Panc1 (cell line): ENCODE data around the gene PPP1R7.

ENCODE experiments used
- CTCF ChIP-seq: fragments of 450-650 bp; IDR thresholded peaks from 2 replicates; pipeline ENCODE4 v1.5.1; 2017; ENCODE audit warnings: mild to moderate bottlenecking
- POLR2AphosphoS5 ChIP-seq: IDR thresholded peaks from 2 replicates; pipeline ENCODE4 v1.6.1; 2012; ENCODE audit warnings: mild to moderate bottlenecking, low read depth, low read length, moderate library complexity
- REST ChIP-seq, 2 experiments: IDR thresholded peaks; 2 replicates each; pipeline ENCODE4 v1.6.1; 2011 to 2012; ENCODE audit warnings: low read depth in 2 of 2, control low read depth in 1 of 2, low read length in 1 of 2, mild to moderate bottlenecking in 1 of 2, moderate library complexity in 1 of 2; ENCODE audit not compliant: insufficient read depth in 1 of 2
- SIN3A ChIP-seq: IDR thresholded peaks from 2 replicates; pipeline ENCODE4 v1.6.1; 2012; ENCODE audit warnings: low read depth, mild to moderate bottlenecking, low read length, moderate library complexity, borderline replicate concordance; ENCODE audit not compliant: insufficient read depth

DNA sequence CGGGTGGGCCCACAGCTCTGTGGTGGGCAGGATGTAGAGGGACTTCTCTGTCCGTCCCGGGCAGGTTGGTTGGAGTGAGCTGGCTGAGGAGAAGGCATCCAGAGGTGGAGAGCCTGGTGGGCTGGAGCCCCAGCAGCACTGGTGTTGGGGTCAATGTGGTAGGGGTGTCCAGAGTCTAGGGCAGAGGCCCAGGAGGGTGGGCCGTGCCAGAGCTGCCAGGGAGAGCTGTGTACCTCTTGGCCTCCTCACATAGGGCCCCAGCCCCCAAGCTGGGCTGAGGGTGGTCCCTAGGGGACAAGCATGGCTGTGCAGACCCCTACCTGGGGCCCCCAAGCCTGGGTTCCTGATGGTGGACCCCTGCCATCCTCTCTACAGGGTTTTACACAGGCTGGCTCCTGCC is 54.2 kb downstream of the PPP1R7 start:
- TF ChIP-seq CTCF = no peak
- no peak for TF ChIP-seq SIN3A
- TF ChIP-seq POLR2AphosphoS5 = no peak
- TF ChIP-seq REST (IDR thresholded peaks at IDR 0.05; ENCODE audit: insufficient read depth in 1 of 2, low read depth in 2 of 2, low read length in 1 of 2) = no peak
